IgD-negative memory B cell (primary cell): Measurements from ENCODE around the gene COQ2. TPM values are rescaled to one million over a fixed set of nuclear protein-coding genes. Genes with fewer than 3 reads are reported as not detected.
"Not testable (repeated sequence)": the region's sequence is repeated elsewhere in the genome, so short reads cannot be mapped to it uniquely, and the experiment has no call there.

Source experiments
- H3K27ac Mint-ChIP-seq, 3 donors: one replicate each; pipeline ENCODE4 v1.8.0; 2020 to 2022; ENCODE audit warnings: mild to moderate bottlenecking in 3 of 3, mixed read lengths in 3 of 3, moderate library complexity in 1 of 3
- H3K27me3 Mint-ChIP-seq: one replicate; pipeline ENCODE4 v1.8.0; 2021; ENCODE audit warnings: mixed read lengths
- H3K36me3 Mint-ChIP-seq: one replicate; pipeline ENCODE4 v1.8.0; 2020; ENCODE audit warnings: mild to moderate bottlenecking, mixed read lengths
- H3K4me1 Mint-ChIP-seq, 3 donors: one replicate each; pipeline ENCODE4 v1.8.0; 2020 to 2022; ENCODE audit warnings: mixed read lengths in 3 of 3, mild to moderate bottlenecking in 1 of 3
- H3K4me3 Mint-ChIP-seq, 4 donors: one replicate each; pipeline ENCODE4 v1.8.0; 2020 to 2022; ENCODE audit warnings: mild to moderate bottlenecking in 4 of 4, mixed read lengths in 4 of 4, moderate library complexity in 3 of 4
- H3K9me3 Mint-ChIP-seq, 3 donors: one replicate each; pipeline ENCODE4 v1.8.0; 2020 to 2021; ENCODE audit warnings: mixed read lengths in 3 of 3, mild to moderate bottlenecking in 1 of 3
- polyA plus RNA-seq: library from polyadenylated mRNA; unstranded; fragments of 300-500 nt; fragmentation: Illumina TruSeq; gene quantifications from one replicate; pipeline ENCODE4 v1.2.3, GENCODE V29; 2021

COQ2 gene
- polyA plus RNA-seq, 1 donor from 2014 or later: 9.8 TPM

DNA sequence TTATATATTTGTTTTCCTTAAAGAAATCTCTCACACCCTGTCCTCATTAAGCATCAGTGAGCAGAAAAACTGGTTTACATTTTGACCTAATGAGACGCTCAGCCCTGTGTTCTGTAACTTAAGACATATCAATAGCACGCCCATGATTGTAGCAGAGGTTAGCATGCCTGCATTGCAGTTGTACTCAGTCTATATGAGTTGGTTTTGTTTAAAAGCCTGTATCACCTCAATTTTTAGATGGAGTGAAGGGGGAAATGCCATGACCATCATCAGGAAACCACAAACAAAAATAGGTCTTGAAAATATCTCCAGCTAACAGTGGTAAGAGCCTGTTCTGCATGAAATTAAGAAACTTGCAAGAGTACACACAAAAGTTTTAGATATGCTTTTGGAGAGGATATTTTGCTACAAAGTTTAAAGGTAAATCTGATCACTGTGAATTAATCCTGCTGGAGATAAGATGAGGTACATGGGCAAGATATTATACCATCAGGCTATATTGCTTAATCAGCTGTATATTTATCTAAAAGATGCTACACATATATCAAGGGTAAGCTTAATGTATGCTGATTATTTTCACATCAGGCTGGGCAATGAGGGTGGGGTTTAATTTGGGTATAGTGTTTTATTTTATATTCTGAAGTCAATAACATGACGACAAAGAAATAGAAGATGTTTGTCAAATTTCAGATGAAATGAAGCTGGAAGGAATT lies 13.1 kb upstream of the COQ2 start:
- peaks cover 0 to 2% (median 0%) of the 10 kb centered on the region in 3 donors for H3K9me3 Mint-ChIP-seq
- H3K27me3 Mint-ChIP-seq: no peaks in the 10 kb centered on the region
- H3K27ac Mint-ChIP-seq: no peak overlapping the region
- H3K36me3 Mint-ChIP-seq: no peaks in the 10 kb centered on the region
- H3K4me1 Mint-ChIP-seq: peaks cover 10 to 13% (median 12%) of the 10 kb centered on the region in 3 donors
- peak overlapping the region in 2 of 4 donors; percentile 53 to 72 for H3K4me3 Mint-ChIP-seq

DNA sequence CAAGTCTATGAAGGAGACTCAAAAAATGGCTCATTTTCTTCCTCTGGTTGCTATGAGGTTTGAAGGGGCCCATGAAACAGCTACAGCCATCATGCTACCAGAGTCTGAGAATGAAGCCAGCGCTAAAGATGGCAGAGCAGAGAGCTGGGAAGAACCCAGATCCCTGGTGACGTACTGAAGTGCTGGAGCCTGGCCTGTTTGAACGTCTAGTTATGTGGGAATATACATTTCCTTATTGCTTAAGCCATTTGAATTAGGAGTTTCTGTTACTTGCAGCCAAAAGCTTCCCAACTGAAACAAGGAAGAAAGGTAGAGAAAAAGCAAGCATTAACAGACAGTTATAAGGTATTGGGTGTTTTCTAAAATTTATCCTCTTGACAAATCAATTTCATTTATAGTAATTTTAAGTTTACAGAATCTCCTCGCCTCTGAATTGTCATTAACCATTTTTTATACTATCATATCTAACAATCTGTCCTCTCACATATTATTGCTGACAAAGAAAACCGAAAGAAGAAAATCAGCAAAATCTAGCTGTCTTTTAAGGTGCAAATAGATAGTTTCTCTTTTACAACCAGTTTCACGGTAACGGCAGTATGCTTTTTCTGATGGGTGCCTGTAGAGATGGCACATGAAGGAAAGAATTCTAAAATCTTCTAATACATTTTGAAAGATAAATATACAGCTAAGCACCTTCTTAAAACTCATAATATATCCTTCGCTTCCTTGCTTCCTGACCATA lies 8.9 kb upstream of the COQ2 start:
- Mint-ChIP-seq H3K9me3 (peaks cover 0 to 7% (median 2%) of the 10 kb centered on the region in 3 donors), H3K4me3 (no peak overlapping the region), H3K27ac (no peak overlapping the region), H3K4me1 (peaks cover 10 to 12% (median 11%) of the 10 kb centered on the region in 3 donors), H3K36me3 (no peaks in the 10 kb centered on the region), H3K27me3 (no peaks in the 10 kb centered on the region)

DNA sequence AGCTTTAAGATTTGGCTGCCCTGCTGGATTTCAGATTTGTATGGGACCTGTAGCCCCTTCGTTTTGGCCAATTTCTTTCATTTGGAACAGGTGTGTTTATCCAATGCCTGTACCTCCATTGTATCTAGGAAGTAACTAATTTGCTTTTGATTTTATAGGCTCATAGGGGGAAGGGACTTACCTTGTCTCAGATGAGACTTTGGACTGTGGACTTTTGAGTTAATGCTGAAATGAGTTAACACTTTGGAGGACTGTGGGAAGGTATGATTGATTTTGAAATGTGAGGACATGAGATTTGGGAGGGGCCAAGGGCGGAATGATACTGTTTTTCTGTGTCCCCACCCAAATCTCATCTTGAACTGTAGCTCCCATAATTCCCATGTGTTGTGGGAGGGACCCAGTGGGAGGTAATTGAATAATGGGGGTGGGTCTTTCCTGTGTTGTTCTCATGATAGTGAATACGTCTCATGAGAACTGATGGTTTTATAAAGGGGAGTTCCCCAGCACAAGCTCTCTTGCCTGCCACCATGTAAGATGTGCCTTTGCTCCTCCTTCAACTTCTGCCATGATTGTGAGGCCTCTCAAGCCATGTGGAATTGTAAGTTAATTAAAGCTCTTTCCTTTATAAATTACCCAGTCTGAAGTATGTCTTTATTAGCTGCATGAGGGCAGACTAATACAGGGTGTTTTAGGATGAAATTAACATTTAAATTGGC lies 5.6 kb upstream of the COQ2 start:
- not testable (repeated sequence) for H3K27ac Mint-ChIP-seq, H3K4me1 Mint-ChIP-seq, H3K4me3 Mint-ChIP-seq, H3K36me3 Mint-ChIP-seq, H3K27me3 Mint-ChIP-seq, H3K9me3 Mint-ChIP-seq

DNA sequence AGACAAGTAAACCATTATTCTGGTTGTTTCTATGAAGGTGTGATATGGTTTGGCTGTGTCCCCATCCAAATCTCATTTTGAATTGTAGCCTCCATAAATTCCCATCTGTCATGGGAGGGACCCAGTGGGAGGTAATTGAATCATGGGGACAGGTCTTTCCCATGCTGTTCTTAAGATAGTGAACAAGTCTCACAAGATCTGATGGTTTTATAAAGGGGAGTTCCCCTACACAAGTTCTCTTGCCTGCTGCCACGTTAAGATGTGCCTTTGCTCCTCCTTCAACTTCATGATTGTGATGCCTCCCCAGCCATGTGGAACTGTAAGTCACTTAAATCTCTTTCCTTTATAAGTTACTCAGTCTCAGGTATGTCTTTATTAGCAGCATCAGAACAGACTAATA lies 3.8 kb upstream of the COQ2 start:
- not testable (repeated sequence) for H3K4me3 Mint-ChIP-seq, H3K9me3 Mint-ChIP-seq, H3K36me3 Mint-ChIP-seq, H3K27me3 Mint-ChIP-seq
- Mint-ChIP-seq H3K4me1 (peaks cover 12 to 13% (median 12%) of the 10 kb centered on the region in 3 donors), H3K27ac (peak overlapping the region in 1 of 3 donors; percentile 11)

DNA sequence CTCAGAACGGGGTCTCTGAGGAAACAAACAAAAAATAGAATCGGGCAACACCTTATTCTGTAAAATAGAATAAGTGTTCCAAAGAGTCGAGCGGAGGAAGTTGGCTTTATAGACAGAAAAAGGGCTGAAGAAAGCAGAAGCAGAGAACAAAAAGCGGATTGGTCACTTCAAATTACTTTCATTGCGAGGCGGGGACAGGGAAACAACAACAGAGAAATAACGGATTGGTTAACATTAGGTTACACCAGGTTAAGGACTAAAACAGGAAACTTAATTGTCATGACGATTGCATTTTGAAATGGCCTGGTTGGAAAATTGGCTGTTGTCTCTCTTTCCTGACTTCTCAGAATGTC lies 433 bp upstream of the COQ2 start:
- H3K4me3 Mint-ChIP-seq: peak overlapping the region; percentile 90 to 100 (median 97)
- no peaks in the 10 kb centered on the region for H3K27me3 Mint-ChIP-seq
- H3K4me1 Mint-ChIP-seq: peaks cover 25 to 33% (median 29%) of the 10 kb centered on the region in 3 donors
- peaks cover 5% of the 10 kb centered on the region for H3K36me3 Mint-ChIP-seq
- peak overlapping the region; percentile 92 to 99 (median 93) for H3K27ac Mint-ChIP-seq
- H3K9me3 Mint-ChIP-seq: peaks cover 0 to 1% (median 0%) of the 10 kb centered on the region in 3 donors

DNA sequence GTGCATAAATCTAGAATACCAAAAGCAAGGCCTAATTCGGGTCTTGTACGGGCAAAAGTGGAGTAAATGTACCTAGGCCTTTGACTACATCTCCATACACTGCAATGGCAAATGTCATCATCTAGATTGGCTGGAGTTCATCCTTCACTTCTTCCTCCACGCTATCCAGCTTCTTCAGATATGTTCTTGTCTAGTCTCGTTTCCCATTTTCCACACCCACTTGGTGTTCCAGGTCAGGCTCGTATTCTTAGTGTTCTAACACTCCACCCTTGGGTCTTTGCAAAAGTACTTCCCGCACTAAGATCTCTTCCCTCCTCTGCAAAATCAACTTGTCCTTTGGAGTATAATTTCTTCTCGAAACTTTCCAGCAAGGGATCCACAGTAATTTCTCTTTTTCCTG lies 1.4 kb downstream of the COQ2 start:
- Mint-ChIP-seq H3K9me3 (no peaks in the 10 kb centered on the region), H3K36me3 (peaks cover 5% of the 10 kb centered on the region), H3K27me3 (no peaks in the 10 kb centered on the region), H3K27ac (peak overlapping the region in 1 of 3 donors; percentile 92), H3K4me3 (peak overlapping the region; percentile 80 to 98 (median 95)), H3K4me1 (peaks cover 25 to 33% (median 29%) of the 10 kb centered on the region in 3 donors)

DNA sequence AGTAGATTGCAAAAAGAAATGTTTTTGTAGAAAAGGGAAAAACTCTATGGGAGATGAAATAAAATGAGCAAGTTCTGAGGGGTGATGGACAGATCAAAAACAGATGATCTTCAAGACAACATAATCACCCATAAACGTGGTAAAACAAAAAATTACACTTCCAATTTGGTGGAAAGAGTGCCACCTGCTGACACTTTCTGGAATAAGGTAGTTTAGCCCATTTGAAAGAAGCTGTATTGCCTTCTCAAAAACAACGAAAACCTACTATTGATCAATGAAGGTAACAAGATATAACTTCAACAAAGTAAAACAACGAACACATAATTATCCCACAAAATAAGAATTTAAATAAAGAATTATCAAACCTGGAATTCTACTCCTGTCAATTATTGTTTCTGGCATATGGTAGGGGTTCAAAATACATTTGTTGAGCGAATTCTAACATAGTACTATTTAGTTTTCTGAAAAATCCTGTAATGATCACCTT lies 2.5 kb downstream of the COQ2 start:
- Mint-ChIP-seq H3K4me3 (peak overlapping the region; percentile 45 to 96 (median 72)), H3K36me3 (peaks cover 5% of the 10 kb centered on the region), H3K27ac (peak overlapping the region; percentile 0 to 63 (median 47)), H3K9me3 (no peaks in the 10 kb centered on the region), H3K27me3 (no peaks in the 10 kb centered on the region), H3K4me1 (peaks cover 27 to 33% (median 32%) of the 10 kb centered on the region in 3 donors)

DNA sequence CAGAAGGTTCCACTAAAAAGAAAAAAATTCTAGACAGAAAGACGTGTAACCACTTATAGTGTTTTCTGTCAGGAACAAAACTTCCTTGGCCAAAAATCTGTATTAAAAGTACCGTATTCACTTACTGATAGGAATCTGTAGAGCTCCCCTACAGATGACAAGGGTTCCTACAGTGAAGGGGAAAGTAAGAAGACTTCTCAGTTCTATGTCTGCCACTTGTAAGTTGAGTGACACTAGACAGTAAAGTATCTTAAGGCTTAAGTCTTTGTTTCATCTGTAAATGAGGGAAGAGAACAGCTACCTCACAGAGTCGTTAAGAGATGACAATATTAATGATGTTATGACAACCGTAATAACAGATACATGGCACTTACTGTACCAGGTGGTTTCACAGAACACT lies 3.3 kb downstream of the COQ2 start:
- Mint-ChIP-seq H3K27ac (peak overlapping the region in 2 of 3 donors; percentile 0 to 63), H3K36me3 (peaks cover 5% of the 10 kb centered on the region), H3K4me3 (peak overlapping the region in 3 of 4 donors; percentile 6 to 96 (median 85)), H3K27me3 (no peaks in the 10 kb centered on the region), H3K9me3 (no peaks in the 10 kb centered on the region), H3K4me1 (peaks cover 35 to 38% (median 38%) of the 10 kb centered on the region in 3 donors)

DNA sequence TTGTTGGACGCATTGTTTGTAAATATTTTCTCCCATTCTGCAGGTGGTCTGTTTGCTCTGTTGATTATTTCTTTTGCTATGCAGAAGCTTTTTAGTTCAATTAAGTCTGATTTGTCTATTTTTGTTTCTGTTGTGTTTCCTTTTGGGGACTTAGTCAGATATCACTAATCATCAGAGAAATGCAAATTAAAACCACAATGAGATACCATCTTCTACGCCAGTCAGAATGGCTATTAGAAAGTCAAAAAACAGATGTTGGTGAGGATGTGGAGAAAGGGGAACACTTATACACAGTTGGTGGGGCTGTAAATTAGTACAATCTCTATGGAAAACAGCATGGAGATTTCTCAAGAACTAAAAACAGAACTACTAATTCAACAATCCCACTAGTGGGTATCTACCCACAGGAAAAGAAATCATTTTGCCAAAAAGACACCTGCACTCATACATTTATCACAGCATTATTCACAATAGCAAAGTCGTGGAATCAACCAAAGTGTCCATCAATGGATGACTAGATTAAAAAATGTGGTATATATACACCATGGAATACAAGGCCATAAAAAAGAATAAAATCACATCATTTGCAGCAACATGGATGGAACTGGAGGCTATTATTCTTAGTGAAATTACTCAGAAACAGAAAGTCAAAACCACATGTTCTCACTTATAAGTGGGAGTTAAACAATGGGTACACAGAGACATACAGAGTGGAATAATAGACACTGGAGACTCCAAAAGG lies 8.1 kb downstream of the COQ2 start:
- H3K9me3 Mint-ChIP-seq: no peaks in the 10 kb centered on the region
- peaks cover 26 to 43% (median 34%) of the 10 kb centered on the region in 3 donors for H3K4me1 Mint-ChIP-seq
- H3K27me3 Mint-ChIP-seq: no peaks in the 10 kb centered on the region
- peak overlapping the region; percentile 14 to 90 (median 69) for H3K4me3 Mint-ChIP-seq
- no peaks in the 10 kb centered on the region for H3K36me3 Mint-ChIP-seq
- peak overlapping the region; percentile 24 to 46 (median 36) for H3K27ac Mint-ChIP-seq

DNA sequence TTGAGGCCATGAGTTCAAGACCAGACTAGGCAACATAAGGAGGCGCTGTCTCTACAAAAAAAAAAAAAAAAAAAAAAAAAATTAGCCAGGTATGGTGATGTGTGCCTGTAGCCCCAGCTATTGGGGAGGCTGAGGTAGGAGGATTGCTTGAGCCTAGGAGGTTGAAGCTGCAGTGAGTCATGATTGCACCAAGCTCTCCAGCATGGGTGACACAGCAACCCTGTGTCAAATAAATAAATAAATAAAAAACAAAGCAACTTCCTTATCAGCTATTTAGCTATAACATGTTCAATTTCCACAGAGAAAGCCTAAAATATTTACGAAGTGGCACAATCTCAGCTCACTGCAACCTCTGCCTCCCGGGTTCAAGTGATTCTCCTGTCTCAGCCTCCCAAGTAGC lies 10.7 kb downstream of the COQ2 start:
- Mint-ChIP-seq H3K4me1 (peaks cover 18 to 37% (median 33%) of the 10 kb centered on the region in 3 donors), H3K4me3 (peak overlapping the region in 1 of 4 donors; percentile 47), H3K27ac (peak overlapping the region in 1 of 3 donors; percentile 31)
- not testable (repeated sequence) for H3K27me3 Mint-ChIP-seq, H3K9me3 Mint-ChIP-seq, H3K36me3 Mint-ChIP-seq

DNA sequence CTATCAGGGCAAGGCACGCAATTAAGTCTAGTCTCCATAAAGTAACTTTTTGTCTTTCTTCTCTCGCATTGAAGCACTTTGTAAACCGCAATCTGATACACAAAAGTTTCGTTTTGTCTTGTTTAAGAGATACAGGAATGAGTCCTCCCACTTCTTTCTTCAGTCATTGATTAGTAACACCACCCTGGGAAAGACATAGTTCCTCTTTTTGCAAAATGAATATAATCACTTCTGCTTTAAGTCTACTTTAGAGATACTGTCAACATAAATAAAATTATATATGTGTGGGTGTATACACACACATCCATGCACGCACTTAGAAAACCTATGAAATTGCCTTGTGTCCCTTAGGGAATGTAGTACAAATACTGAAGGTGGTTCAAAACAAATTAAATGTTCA lies 11.7 kb downstream of the COQ2 start:
- H3K36me3 Mint-ChIP-seq: no peaks in the 10 kb centered on the region
- H3K9me3 Mint-ChIP-seq: no peaks in the 10 kb centered on the region
- H3K4me3 Mint-ChIP-seq: peak overlapping the region; percentile 0 to 89 (median 44)
- H3K4me1 Mint-ChIP-seq: peaks cover 27 to 39% (median 36%) of the 10 kb centered on the region in 3 donors
- peak overlapping the region; percentile 1 to 76 (median 3) for H3K27ac Mint-ChIP-seq
- H3K27me3 Mint-ChIP-seq: no peaks in the 10 kb centered on the region

DNA sequence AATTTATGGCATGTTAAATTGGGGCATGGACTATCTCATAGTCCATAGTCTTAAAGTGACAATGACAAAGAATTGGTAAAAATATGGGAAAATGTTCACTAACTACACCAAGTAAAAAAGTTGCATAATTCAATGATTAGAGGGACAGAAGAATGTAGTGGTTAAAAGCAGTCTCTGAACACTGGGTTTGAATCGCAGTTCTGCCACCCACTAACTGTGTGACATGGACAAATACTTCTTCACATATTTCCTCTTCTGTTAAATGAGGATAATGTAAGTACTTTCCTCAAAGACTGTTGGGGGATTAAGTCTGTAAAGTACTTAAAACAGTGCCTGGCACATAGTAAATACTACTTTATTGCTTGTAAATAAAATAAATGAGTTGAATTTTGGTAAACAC lies 15.3 kb downstream of the COQ2 start:
- H3K9me3 Mint-ChIP-seq: no peaks in the 10 kb centered on the region
- H3K36me3 Mint-ChIP-seq: peaks cover 3% of the 10 kb centered on the region
- no peaks in the 10 kb centered on the region for H3K27me3 Mint-ChIP-seq
- no peak overlapping the region for H3K4me3 Mint-ChIP-seq
- H3K4me1 Mint-ChIP-seq: peaks cover 22 to 28% (median 22%) of the 10 kb centered on the region in 3 donors
- no peak overlapping the region for H3K27ac Mint-ChIP-seq

DNA sequence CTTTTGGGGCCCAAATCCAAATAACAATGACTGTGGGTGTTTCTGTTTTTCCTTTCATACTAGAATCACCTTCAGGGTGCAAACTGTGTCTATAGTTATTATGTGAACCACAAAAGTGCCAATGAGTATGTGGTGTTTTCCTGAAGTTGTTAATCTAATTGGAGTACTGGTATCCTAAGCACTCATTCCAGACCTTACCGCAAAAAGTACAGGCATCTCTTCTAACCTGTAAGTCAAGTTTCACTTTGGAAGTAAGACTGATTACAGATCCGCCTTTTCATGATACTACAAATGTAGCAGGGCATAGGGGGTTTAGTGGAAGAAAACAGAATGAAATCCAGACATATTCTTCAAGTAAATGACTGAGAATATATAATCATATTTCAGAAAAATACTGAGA lies 16.1 kb downstream of the COQ2 start:
- Mint-ChIP-seq H3K4me3 (no peak overlapping the region), H3K36me3 (peaks cover 3% of the 10 kb centered on the region), H3K27ac (peak overlapping the region in 1 of 3 donors; percentile 25), H3K27me3 (no peaks in the 10 kb centered on the region), H3K9me3 (no peaks in the 10 kb centered on the region), H3K4me1 (peaks cover 19 to 28% (median 20%) of the 10 kb centered on the region in 3 donors)

DNA sequence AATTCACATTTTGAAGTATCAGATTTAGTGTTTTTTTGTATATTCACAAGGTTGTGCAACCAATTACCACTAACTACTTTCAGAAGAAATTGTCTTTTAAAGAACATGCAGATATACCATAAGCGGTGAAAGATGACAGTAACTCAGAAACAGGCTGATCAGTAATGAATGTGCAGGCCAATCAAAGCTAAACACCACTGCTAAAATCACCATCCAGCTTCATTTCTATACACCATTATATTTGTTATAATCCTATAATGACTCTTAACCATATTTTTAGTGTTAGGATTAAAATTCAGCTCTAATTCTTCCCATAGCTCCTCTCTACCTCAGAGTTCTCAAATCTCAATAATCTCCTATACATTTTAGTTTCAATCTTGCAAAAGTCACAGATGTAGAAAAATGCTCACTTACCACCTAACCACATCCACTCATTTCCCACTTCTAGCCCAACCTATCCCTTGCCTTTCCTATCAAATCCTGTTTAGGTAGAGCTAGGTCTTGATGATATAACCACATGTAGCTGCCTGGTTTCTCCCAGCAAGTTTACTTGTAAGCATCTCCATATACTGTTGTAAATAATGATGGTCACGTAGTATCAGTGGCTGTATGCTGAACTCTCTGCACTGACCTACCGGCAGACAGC lies 16.6 kb downstream of the COQ2 start:
- Mint-ChIP-seq H3K4me1 (peaks cover 14 to 27% (median 14%) of the 10 kb centered on the region in 3 donors), H3K27ac (peak overlapping the region in 1 of 3 donors; percentile 17), H3K36me3 (peaks cover 3% of the 10 kb centered on the region), H3K9me3 (no peaks in the 10 kb centered on the region), H3K4me3 (no peak overlapping the region), H3K27me3 (no peaks in the 10 kb centered on the region)
